Fibroblast of lung (primary cell): Measurements from ENCODE around the gene B3GALT2. TPM values are rescaled to one million over a fixed set of nuclear protein-coding genes. Genes with fewer than 3 reads are reported as not detected.

Source experiments
- DNase-seq, 2 donors: peaks; one replicate each; pipeline versions ENCODE4 v3.0.0 to v3.0.0-alpha.2; 2010; ENCODE audit warnings: low read depth in 2 of 2
- H2AFZ ChIP-seq: 2 replicates; pipeline ENCODE4 v1.5.1; 2012; ENCODE audit warnings: low read length, control low read depth, inconsistent platforms
- H3K27ac ChIP-seq: 2 replicates; pipeline ENCODE4 v1.5.1; 2011; ENCODE audit warnings: low read length, control low read depth; ENCODE audit not compliant: insufficient read depth
- H3K27me3 ChIP-seq: 2 replicates; pipeline ENCODE4 v1.5.1; 2011; ENCODE audit warnings: mild to moderate bottlenecking, low read length; ENCODE audit not compliant: control insufficient read depth, insufficient read depth
- H3K36me3 ChIP-seq: 2 replicates; pipeline ENCODE4 v1.5.1; 2011; ENCODE audit warnings: low read length; ENCODE audit not compliant: control insufficient read depth, insufficient read depth
- H3K4me1 ChIP-seq: 2 replicates; pipeline ENCODE4 v1.5.1; 2011; ENCODE audit warnings: low read length; ENCODE audit not compliant: control insufficient read depth, insufficient read depth; ENCODE audit errors: extremely low read depth
- H3K4me2 ChIP-seq: 2 replicates; pipeline ENCODE4 v1.5.1; 2011; ENCODE audit warnings: low read length, control low read depth; ENCODE audit not compliant: insufficient read depth; ENCODE audit errors: extremely low read depth
- H3K4me3 ChIP-seq, 4 experiments: fragments of 200-600 bp in 1 of 4; sonication (generic) in 1 of 4; replicated peaks in 1 of 4; 2 replicates each; pipeline ENCODE4 v1.5.1; 2011 to 2016; ENCODE audit warnings: low read length in 4 of 4, low read depth in 3 of 4, mild to moderate bottlenecking in 3 of 4, control low read depth in 2 of 4, inconsistent platforms in 1 of 4, mixed read lengths in 1 of 4; ENCODE audit not compliant: insufficient read depth in 1 of 4; ENCODE audit errors: control extremely low read depth in 1 of 4
- H3K79me2 ChIP-seq: 2 replicates; pipeline ENCODE4 v1.5.1; 2012; ENCODE audit warnings: mild to moderate bottlenecking, low read length, inconsistent platforms; ENCODE audit not compliant: control insufficient read depth, insufficient read depth
- H3K9ac ChIP-seq: 2 replicates; pipeline ENCODE4 v1.5.1; 2011; ENCODE audit warnings: mild to moderate bottlenecking, low read length, control low read depth; ENCODE audit not compliant: insufficient read depth
- H3K9me3 ChIP-seq: 2 replicates; pipeline ENCODE4 v1.5.1; 2012; ENCODE audit warnings: low read depth, low read length; ENCODE audit not compliant: control insufficient read depth, insufficient read depth
- H4K20me1 ChIP-seq: 2 replicates; pipeline ENCODE4 v1.5.1; 2011; ENCODE audit warnings: low read length; ENCODE audit not compliant: control insufficient read depth, insufficient read depth; ENCODE audit errors: extremely low read depth
- CTCF ChIP-seq, 2 donors: IDR thresholded peaks in 1 of 2; conservative IDR thresholded peaks in 1 of 2; 1 replicate in 1 of 2; 2 replicates in 1 of 2; pipeline ENCODE4 v1.5.1; 2011 to 2012; ENCODE audit warnings: low read length in 2 of 2, control low read depth in 1 of 2, inconsistent platforms in 1 of 2, low read depth in 1 of 2, mild to moderate bottlenecking in 1 of 2
- EZH2 ChIP-seq: IDR thresholded peaks from 2 replicates; pipeline ENCODE4 v1.5.1; 2012; ENCODE audit warnings: low read length, control low read depth, mild to moderate bottlenecking; ENCODE audit errors: missing control alignments
- polyA plus RNA-seq, 2 donors: library from polyadenylated mRNA; depleted of rRNA in 1 of 2; stranded (reverse) in 1 of 2; unstranded in 1 of 2; fragments of >200 nt; gene quantifications; 2 replicates each; pipeline ENCODE4 v1.2.1, GENCODE V29; 2011 to 2012; ENCODE audit warnings: missing spikeins in 1 of 2
- total RNA-seq: library from RNA; depleted of rRNA; stranded (reverse); fragments of >200 nt; gene quantifications from 2 replicates; pipeline ENCODE4 v1.2.1, GENCODE V29; 2014

The B3GALT2 gene
- total and polyA plus RNA-seq, 2 donors (not counting 1 experiment from before 2014, with no cell fraction given): 1.3 to 46.2 TPM

GRCh38 chr1:193201021-193201420 lies 14.6 kb upstream of the B3GALT2 start:
- DNase-seq: no peak
- Histone ChIP-seq H3K27me3 (no peaks in the 10 kb centered on the region), H3K36me3 (peaks cover 1% of the 10 kb centered on the region), H3K4me2 (no peak overlapping the region), H3K9ac (no peak overlapping the region), H3K4me3 (no peak overlapping the region), H4K20me1 (no peaks in the 10 kb centered on the region), H3K9me3 (no peaks in the 10 kb centered on the region), H3K4me1 (no peaks in the 10 kb centered on the region), H3K27ac (no peak overlapping the region), H2AFZ (no peak overlapping the region), H3K79me2 (peaks cover 4% of the 10 kb centered on the region)
- TF ChIP-seq CTCF (conservative IDR thresholded peaks at IDR 0.05 in 1 of 2, IDR thresholded peaks at IDR 0.05 in 1 of 2; ENCODE audit: low read depth in 1 of 2, low read length in 2 of 2) (no peak), EZH2 (no peak)

DNA sequence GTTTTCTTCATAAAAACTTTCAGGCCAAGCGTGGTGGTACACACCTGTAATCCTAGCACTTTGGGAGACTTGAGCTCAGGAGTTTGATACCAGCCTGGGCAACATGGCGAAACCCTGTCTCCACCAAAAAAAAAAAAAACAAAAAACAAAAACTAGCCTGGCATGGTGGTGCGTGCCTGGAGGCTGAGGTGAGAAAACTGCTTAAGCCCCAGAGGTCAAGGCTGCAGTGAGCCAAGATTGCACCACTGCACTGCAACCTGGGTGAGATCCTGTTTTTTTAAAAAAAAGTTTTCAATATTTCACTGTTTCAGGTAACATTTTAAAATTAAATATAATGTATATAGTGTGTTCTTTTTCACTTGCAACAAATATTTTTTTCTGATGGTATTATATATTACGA lies 13.5 kb upstream of the B3GALT2 start:
- no peak overlapping the region for H3K9ac ChIP-seq
- no peak overlapping the region for H3K27ac ChIP-seq
- H3K4me3 ChIP-seq: no peak overlapping the region
- H4K20me1 ChIP-seq: no peaks in the 10 kb centered on the region
- TF ChIP-seq CTCF (conservative IDR thresholded peaks at IDR 0.05 in 1 of 2, IDR thresholded peaks at IDR 0.05 in 1 of 2; ENCODE audit: low read depth in 1 of 2, low read length in 2 of 2) (no peak), EZH2 (no peak)
- H2AFZ ChIP-seq: no peak overlapping the region
- H3K27me3 ChIP-seq: no peaks in the 10 kb centered on the region
- DNase-seq: no peak
- no peaks in the 10 kb centered on the region for H3K9me3 ChIP-seq
- H3K4me1 ChIP-seq: no peaks in the 10 kb centered on the region
- peaks cover 5% of the 10 kb centered on the region for H3K79me2 ChIP-seq
- H3K36me3 ChIP-seq: peaks cover 1% of the 10 kb centered on the region
- H3K4me2 ChIP-seq: no peak overlapping the region

DNA sequence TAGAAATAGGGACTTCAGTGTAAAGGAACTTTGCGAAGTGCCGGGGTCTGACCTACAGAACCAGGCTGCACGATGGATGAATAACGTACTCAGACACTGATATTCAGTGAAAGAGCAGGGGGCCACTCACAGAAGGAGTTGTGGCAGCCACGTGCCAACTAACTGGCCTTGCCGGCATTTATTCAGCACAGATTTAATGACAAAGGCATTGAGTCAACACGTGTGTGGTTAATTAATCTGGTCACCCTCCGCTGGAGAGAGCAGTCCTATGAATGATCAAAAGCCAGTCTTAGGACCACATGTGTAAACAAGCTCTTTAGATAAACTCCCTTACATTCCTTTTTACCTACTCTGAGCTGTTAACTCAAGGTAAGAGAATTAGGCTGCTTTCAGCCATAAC lies 6.2 kb upstream of the B3GALT2 start:
- H3K4me3 ChIP-seq: no peak overlapping the region
- H3K79me2 ChIP-seq: peaks cover 32% of the 10 kb centered on the region
- no peak overlapping the region for H3K9ac ChIP-seq
- H4K20me1 ChIP-seq: no peaks in the 10 kb centered on the region
- no peaks in the 10 kb centered on the region for H3K36me3 ChIP-seq
- no peak overlapping the region for H3K4me2 ChIP-seq
- peak in 1 of 2 donors; percentile 10 for DNase-seq
- TF ChIP-seq EZH2 (no peak), CTCF (conservative IDR thresholded peaks at IDR 0.05 in 1 of 2, IDR thresholded peaks at IDR 0.05 in 1 of 2; ENCODE audit: low read depth in 1 of 2, low read length in 2 of 2) (no peak)
- H2AFZ ChIP-seq: no peak overlapping the region
- no peaks in the 10 kb centered on the region for H3K27me3 ChIP-seq
- no peak overlapping the region for H3K27ac ChIP-seq
- no peaks in the 10 kb centered on the region for H3K4me1 ChIP-seq
- H3K9me3 ChIP-seq: no peaks in the 10 kb centered on the region
